HG03064 (cell line): Measurements from ENCODE around the gene SLC18A2.
"Not testable (repeated sequence)": the region's sequence is repeated elsewhere in the genome, so short reads cannot be mapped to it uniquely, and the experiment has no call there.

Experiments
- ATAC-seq: cut with Tn5 transposase; IDR thresholded peaks from one replicate; pipeline ENCODE4 v1.9.1; 2021; ENCODE audit warnings: low read depth; ENCODE audit not compliant: unreplicated experiment

Gene SLC18A2

GRCh38 chr10:117230107-117230506, 10.8 kb upstream of the SLC18A2 start:
- ATAC-seq, result not testable (repeated sequence)

- ATAC-seq, result no peak
Observed at GRCh38 chr10:117237401-117237991, 3.4 kb upstream of the SLC18A2 start.

- no peak for ATAC-seq
Observed at GRCh38 chr10:117239051-117239450, 1.9 kb upstream of the SLC18A2 start.

- ATAC-seq, result no peak
Observed at GRCh38 chr10:117239721-117240620, 943 bp upstream of the SLC18A2 start.

GRCh38 chr10:117241541-117242462, 888 bp downstream of the SLC18A2 start:
- ATAC-seq, result no peak

GRCh38 chr10:117242463-117242832, 1.5 kb downstream of the SLC18A2 start:
- ATAC-seq, result no peak

GRCh38 chr10:117246997-117247671, 6.2 kb downstream of the SLC18A2 start:
- ATAC-seq, result no peak

- ATAC-seq, result no peak
Observed at GRCh38 chr10:117248750-117249465, 8.0 kb downstream of the SLC18A2 start.

- ATAC-seq, result no peak
Observed at GRCh38 chr10:117249493-117250093, 8.7 kb downstream of the SLC18A2 start.

- no peak for ATAC-seq
Observed at GRCh38 chr10:117250411-117250810, 9.5 kb downstream of the SLC18A2 start.

- no peak for ATAC-seq
Observed at GRCh38 chr10:117253908-117254307, 13.0 kb downstream of the SLC18A2 start.

GRCh38 chr10:117254338-117254737, 13.4 kb downstream of the SLC18A2 start:
- no peak for ATAC-seq

GRCh38 chr10:117254774-117255735, 14.1 kb downstream of the SLC18A2 start:
- no peak for ATAC-seq

- no peak for ATAC-seq
Observed at GRCh38 chr10:117255835-117256460, 15.0 kb downstream of the SLC18A2 start.

GRCh38 chr10:117256910-117257309, 16.0 kb downstream of the SLC18A2 start:
- no peak for ATAC-seq

- ATAC-seq, result no peak
Observed at GRCh38 chr10:117257721-117258120, 16.8 kb downstream of the SLC18A2 start.

- ATAC-seq, result no peak
Observed at GRCh38 chr10:117259279-117259678, 18.4 kb downstream of the SLC18A2 start.

- no peak for ATAC-seq
Observed at GRCh38 chr10:117260084-117260483, 19.2 kb downstream of the SLC18A2 start.
